ENCODE measurements around the gene INF2. TPM values are rescaled to one million over a fixed set of nuclear protein-coding genes. Genes with fewer than 3 reads are reported as not detected.

The INF2 gene
- polyA plus RNA-seq, 1 donor from 2014 or later = 10.8 TPM

GRCh38 chr14:104695660-104696000 is 6.2 kb downstream of the INF2 start:
- Mint-ChIP-seq H3K27ac (peak overlapping the region; percentile 78 to 88 (median 82)), H3K4me1 (peaks cover 6 to 30% (median 22%) of the 10 kb centered on the region in 3 donors), H3K27me3 (no peaks in the 10 kb centered on the region), H3K36me3 (no peaks in the 10 kb centered on the region), H3K4me3 (peak overlapping the region; percentile 41 to 75 (median 68)), H3K9me3 (no peaks in the 10 kb centered on the region)

- Mint-ChIP-seq H3K9me3 (no peaks in the 10 kb centered on the region), H3K27me3 (no peaks in the 10 kb centered on the region), H3K27ac (peak overlapping the region in 1 of 3 donors; percentile 82), H3K4me1 (peaks cover 6 to 22% (median 18%) of the 10 kb centered on the region in 3 donors), H3K36me3 (no peaks in the 10 kb centered on the region), H3K4me3 (no peak overlapping the region)
These were observed 7.4 kb downstream of the INF2 start for GRCh38 chr14:104696671-104697316.

DNA sequence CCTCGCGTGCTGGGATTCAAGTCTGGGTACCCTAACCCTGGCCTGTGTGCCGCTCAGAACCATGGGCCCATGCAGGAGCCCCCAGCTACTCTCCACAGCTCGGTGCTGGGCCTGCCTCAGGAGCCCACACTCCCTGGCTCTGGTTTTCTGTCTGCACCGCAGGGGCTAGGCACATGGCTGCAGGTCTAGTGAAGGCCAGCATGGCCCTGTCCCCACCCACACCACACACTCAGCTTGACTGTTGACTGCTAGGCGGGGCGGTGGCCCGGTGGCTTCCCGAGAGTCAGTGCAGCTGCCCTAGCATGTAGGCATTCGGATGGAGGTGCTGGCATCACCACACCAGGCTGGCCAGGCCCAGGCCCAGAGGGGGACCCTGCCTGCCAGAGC is 7.9 kb downstream of the INF2 start:
- H3K27me3 Mint-ChIP-seq = no peaks in the 10 kb centered on the region
- H3K9me3 Mint-ChIP-seq = no peaks in the 10 kb centered on the region
- H3K27ac Mint-ChIP-seq = peak overlapping the region in 1 of 3 donors; percentile 53
- peaks cover 6 to 22% (median 18%) of the 10 kb centered on the region in 3 donors for H3K4me1 Mint-ChIP-seq
- no peaks in the 10 kb centered on the region for H3K36me3 Mint-ChIP-seq
- H3K4me3 Mint-ChIP-seq = no peak overlapping the region

DNA sequence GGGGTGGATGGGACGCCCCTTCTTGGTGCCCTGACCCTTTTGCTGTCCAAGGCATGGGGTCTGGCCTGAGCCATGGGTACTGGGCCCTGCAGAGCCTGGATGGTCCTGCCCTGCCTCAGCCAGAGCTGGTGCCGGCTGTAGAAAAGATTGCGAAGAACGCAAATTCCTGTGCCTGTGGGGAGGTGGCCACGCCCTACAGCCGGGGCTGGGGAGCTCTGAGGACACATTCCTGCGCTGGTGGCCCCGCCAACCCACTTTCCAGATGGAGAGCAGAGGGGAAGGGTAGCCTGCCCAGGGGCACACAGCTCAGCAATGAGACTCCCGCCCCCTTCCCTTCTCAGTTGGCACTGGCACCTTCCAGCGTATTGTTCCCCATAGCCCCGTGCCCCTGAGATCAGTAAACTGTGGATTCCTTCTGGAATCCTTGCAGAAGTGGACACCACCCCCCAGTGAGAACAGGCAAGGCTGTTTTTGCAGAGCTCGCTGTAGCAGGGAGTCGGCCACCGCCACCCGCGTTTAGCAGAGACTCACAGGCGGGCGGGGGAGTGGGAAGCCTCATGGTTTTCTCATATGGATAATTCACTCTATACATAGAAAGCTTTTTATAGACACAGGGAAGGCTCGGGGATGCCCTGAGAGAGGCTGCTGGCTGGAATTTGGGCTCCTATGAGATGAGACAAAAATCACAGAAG is 8.6 kb downstream of the INF2 start:
- peaks cover 6 to 20% (median 18%) of the 10 kb centered on the region in 3 donors for H3K4me1 Mint-ChIP-seq
- H3K27me3 Mint-ChIP-seq = no peaks in the 10 kb centered on the region
- peak overlapping the region in 1 of 4 donors; percentile 9 for H3K4me3 Mint-ChIP-seq
- peak overlapping the region; percentile 21 to 59 (median 27) for H3K27ac Mint-ChIP-seq
- no peaks in the 10 kb centered on the region for H3K36me3 Mint-ChIP-seq
- no peaks in the 10 kb centered on the region for H3K9me3 Mint-ChIP-seq

DNA sequence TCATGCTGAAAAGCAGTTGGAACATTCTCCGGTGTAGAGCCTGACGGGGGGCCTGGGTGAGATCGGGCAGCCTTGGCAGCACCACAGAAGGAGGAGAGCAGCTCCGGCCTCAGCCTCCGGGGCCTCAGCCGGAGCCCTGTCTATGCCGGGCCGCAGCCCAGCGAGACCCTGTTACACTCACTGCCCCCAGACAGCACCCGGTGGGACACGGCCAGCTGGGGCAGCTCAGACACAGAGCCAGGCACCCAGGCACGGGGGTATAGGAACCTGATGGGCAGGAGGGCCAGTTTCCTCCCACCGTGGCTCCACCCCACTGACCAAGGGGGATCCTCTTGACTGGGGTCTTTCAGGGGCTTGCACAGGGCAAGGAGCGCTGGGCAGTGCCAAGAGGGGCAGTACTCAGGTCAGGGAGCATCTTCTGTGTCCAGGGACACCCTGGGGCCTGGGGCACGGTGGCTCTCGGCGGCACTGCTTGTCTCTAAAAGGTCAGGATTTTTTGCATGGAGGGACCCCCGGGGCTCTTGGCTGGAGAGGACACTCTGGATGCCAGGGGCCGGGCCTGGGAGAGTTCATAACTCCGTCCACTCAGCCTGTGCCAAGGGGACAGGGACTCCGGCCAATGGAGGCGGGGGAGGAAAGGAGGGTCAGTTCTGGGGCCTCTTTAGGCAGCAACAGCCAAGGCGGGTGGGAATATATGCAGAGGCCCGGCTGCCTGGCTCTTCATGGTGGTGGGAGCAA is 9.4 kb downstream of the INF2 start:
- no peaks in the 10 kb centered on the region for H3K36me3 Mint-ChIP-seq
- H3K27ac Mint-ChIP-seq = peak overlapping the region in 2 of 3 donors; percentile 21 to 27
- H3K4me1 Mint-ChIP-seq = peaks cover 6 to 20% (median 16%) of the 10 kb centered on the region in 3 donors
- H3K27me3 Mint-ChIP-seq = no peaks in the 10 kb centered on the region
- peak overlapping the region in 1 of 4 donors; percentile 9 for H3K4me3 Mint-ChIP-seq
- H3K9me3 Mint-ChIP-seq = no peaks in the 10 kb centered on the region

DNA sequence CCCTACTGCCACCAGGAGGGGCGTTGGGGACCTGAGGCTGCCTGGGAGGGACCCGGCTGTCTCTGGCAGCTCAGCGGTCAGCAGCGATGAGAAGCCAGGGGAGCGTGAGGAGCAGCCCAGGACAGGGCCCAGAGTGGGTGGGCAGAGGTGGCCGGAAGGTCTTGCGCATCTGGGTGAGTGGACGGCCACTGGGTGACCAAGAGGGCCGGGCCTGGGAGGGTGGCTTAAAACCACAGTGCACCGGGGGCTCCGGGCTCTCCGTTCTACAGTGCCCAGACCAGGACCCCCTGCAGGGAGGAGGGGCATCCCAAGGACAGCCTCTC is 10.0 kb downstream of the INF2 start:
- H3K27ac Mint-ChIP-seq = no peak overlapping the region

DNA sequence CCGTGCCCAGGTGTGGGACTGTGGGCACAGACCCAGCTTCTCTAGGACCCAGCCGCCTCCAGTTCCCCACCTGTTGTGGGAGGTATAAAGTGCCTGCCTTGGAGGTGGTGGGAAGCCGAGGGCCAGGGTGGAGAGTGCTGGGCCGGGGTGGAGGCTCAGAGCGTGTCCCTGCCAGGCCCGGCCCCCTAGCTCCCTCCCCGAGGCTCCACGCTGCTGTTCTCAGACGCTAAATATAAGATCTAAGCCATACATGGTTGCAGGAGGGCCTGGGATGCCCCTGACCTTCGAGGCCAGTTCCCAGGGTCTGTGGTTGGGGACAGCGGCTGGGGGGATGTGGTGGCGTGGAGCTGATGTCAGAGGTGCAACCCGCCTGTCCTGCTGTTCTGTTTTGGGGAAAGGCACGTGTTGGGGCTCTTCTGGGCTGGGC is 10.8 kb downstream of the INF2 start:
- Mint-ChIP-seq H3K4me1 (peaks cover 6 to 8% (median 8%) of the 10 kb centered on the region in 3 donors), H3K27ac (peak overlapping the region; percentile 58 to 67 (median 62)), H3K4me3 (no peak overlapping the region), H3K27me3 (no peaks in the 10 kb centered on the region), H3K9me3 (no peaks in the 10 kb centered on the region), H3K36me3 (no peaks in the 10 kb centered on the region)

More for the DNA sequence above, 10.0 kb downstream of the INF2 start:
- Mint-ChIP-seq H3K27me3 (no peaks in the 10 kb centered on the region), H3K4me1 (peaks cover 6 to 16% (median 14%) of the 10 kb centered on the region in 3 donors), H3K4me3 (no peak overlapping the region), H3K9me3 (no peaks in the 10 kb centered on the region), H3K36me3 (no peaks in the 10 kb centered on the region)

DNA sequence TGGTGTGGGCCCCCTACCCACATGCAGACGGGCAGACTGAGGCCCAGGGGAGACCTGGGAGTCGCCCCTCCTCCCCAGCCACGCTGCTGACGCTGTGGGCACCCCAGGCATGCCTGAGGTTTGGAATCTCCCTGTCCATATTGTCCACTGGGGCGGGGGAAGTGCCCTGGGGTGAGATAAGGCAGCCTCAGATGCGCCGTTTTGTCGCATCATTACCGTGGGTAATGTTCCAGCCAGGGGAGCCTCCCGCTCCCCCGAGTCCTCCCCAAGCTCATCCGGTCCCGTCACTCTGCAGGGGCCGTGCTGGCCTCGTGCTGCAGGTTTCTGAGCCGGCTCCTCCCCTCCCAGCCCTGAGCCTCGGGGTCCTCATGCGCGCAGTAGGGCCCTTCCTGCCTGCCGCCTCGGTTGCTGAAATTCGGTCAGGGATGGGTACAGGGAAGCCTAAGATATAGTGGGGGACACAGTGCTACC is 11.4 kb downstream of the INF2 start:
- Mint-ChIP-seq H3K4me1 (peaks cover 3 to 4% (median 4%) of the 10 kb centered on the region in 3 donors), H3K9me3 (no peaks in the 10 kb centered on the region), H3K27ac (peak overlapping the region; percentile 58 to 67 (median 62)), H3K27me3 (no peaks in the 10 kb centered on the region), H3K36me3 (no peaks in the 10 kb centered on the region), H3K4me3 (peak overlapping the region in 1 of 4 donors; percentile 8)

DNA sequence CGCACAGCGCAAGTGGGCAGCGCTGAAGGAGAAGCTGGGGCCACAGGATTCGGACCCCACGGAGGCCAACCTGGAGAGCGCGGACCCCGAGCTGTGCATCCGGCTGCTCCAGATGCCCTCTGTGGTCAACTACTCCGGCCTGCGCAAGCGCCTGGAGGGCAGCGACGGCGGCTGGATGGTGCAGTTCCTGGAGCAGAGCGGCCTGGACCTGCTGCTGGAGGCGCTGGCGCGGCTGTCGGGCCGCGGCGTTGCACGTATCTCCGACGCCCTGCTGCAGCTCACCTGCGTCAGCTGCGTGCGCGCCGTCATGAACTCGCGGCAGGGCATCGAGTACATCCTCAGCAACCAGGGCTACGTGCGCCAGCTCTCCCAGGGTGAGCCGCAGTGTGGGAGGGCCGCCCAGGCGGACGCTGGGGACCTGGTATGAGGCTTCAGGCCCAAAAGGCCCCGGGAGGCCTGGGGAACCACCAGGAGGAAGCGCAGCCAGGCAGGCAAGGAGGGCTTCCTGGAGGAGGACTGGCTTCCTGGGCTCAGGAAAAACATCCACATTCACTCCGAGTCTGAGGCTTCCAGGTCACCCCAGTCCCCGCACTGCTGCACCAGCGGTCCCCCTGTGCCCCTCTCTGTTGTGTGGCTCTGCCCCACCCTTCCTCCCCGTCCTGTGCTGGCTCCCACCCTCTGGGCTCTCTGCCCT is 12.1 kb downstream of the INF2 start:
- H3K9me3 Mint-ChIP-seq = no peaks in the 10 kb centered on the region
- no peak overlapping the region for H3K4me3 Mint-ChIP-seq
- no peaks in the 10 kb centered on the region for H3K27me3 Mint-ChIP-seq
- H3K36me3 Mint-ChIP-seq = no peaks in the 10 kb centered on the region
- H3K4me1 Mint-ChIP-seq = peaks cover 0 to 2% (median 2%) of the 10 kb centered on the region in 3 donors
- H3K27ac Mint-ChIP-seq = no peak overlapping the region

- Mint-ChIP-seq H3K27ac (no peak overlapping the region), H3K27me3 (no peaks in the 10 kb centered on the region), H3K9me3 (no peaks in the 10 kb centered on the region), H3K36me3 (no peaks in the 10 kb centered on the region), H3K4me3 (no peak overlapping the region), H3K4me1 (peaks cover 0 to 2% (median 2%) of the 10 kb centered on the region in 3 donors)
These were observed 12.7 kb downstream of the INF2 start for GRCh38 chr14:104702106-104702505.

DNA sequence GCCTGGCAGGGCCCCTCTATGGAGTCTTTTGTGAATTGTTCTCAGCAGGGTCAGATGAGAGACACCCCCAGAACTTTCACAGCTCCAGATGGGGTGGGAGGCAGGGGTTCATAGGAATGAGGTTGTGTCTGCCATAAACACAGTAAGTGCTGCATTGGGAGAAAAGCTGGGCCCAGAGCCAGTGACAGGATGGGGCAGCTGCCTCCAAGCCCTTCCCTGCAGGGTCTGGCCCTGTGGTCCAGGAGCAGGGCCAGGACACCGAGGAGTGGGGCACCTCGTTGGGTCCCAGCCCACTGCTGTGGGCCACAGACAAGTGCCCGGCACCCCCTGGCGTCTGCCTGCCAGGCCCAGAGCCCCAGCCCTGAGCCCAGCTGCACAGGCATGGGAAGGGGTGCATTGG is 13.3 kb downstream of the INF2 start:
- no peaks in the 10 kb centered on the region for H3K36me3 Mint-ChIP-seq

GRCh38 chr14:104703269-104703668 is 13.9 kb downstream of the INF2 start:
- H3K27ac Mint-ChIP-seq = no peak overlapping the region
- H3K4me3 Mint-ChIP-seq = no peak overlapping the region
- no peaks in the 10 kb centered on the region for H3K27me3 Mint-ChIP-seq
- H3K9me3 Mint-ChIP-seq = no peaks in the 10 kb centered on the region
- H3K36me3 Mint-ChIP-seq = no peaks in the 10 kb centered on the region
- peaks cover 0 to 2% (median 2%) of the 10 kb centered on the region in 3 donors for H3K4me1 Mint-ChIP-seq

More for the DNA sequence above, 13.3 kb downstream of the INF2 start:
- no peaks in the 10 kb centered on the region for H3K27me3 Mint-ChIP-seq
- H3K9me3 Mint-ChIP-seq = no peaks in the 10 kb centered on the region
- no peak overlapping the region for H3K27ac Mint-ChIP-seq
- no peak overlapping the region for H3K4me3 Mint-ChIP-seq
- peaks cover 0 to 2% (median 2%) of the 10 kb centered on the region in 3 donors for H3K4me1 Mint-ChIP-seq

DNA sequence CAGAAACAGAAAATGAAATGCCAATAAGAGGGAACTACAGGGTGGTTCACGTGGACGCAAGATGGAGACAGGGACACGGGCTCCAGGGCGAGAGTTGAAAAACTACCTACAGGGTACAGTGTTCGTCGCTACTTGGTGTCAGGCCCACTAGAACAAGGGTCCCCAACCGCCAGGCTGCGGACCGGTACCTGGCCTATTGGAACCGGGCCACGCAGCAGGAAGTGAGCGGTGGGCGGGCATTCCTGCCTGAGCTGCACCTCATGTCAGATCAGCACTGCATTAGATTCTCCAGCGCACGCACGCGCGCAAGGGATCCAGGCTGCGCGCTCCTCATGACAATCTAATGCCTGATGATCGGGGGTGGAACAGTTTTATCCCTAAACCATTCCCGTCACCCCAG is 14.8 kb downstream of the INF2 start:
- Mint-ChIP-seq H3K4me3 (no peak overlapping the region), H3K9me3 (no peaks in the 10 kb centered on the region), H3K36me3 (no peaks in the 10 kb centered on the region), H3K27ac (no peak overlapping the region), H3K4me1 (peaks cover 2 to 5% (median 4%) of the 10 kb centered on the region in 3 donors), H3K27me3 (no peaks in the 10 kb centered on the region)

GRCh38 chr14:104705340-104706047 is 16.1 kb downstream of the INF2 start:
- no peak overlapping the region for H3K4me3 Mint-ChIP-seq
- H3K36me3 Mint-ChIP-seq = no peaks in the 10 kb centered on the region
- H3K27ac Mint-ChIP-seq = no peak overlapping the region
- no peaks in the 10 kb centered on the region for H3K9me3 Mint-ChIP-seq
- H3K4me1 Mint-ChIP-seq = peaks cover 2 to 5% (median 4%) of the 10 kb centered on the region in 3 donors
- H3K27me3 Mint-ChIP-seq = no peaks in the 10 kb centered on the region
